ENCODE measurements around the gene RAI1. TPM values are rescaled to one million over a fixed set of nuclear protein-coding genes. Genes with fewer than 3 reads are reported as not detected.

RAI1 gene
- total RNA-seq, 4 donors from 2014 or later, result 19.4 to 38.2 (median 35.3) TPM

DNA sequence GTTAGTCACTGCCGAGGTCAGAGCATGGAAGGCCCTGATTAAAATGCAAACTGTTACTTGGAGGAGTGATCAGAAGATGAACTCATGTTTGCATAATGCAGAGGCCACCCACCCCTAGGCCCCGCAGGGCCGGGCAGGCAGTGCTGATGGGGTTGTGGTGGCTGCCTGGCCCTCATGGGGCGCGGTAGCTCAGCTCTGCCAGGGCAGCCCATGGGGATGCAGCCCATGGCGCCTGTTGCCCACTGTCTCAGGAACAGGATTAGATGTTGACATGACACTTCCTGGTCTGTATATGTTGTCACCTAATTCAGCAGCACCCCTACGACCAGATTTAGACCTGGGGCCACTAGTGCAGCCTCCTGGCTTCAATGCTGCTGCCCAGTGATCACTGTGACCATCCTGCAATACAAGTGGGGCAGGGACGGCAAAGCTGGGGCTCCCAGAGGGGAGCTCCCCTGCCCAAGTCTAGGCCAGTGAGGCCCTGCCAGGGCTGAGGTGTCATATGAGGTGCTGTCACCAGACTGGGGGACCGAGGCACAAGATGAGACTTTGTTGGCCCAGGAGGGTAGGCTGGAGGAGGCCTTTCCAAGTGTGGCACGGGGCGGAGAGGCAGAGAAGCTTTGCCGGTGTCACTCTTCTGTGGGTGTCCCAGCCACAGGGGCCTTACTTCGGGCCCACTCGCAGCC lies 49.1 kb downstream of the RAI1 start:
- no peak overlapping the region for H3K4me3 ChIP-seq (ENCODE audit: low read depth, poor library complexity, severe bottlenecking)
- no peak for DNase-seq (ENCODE audit: low spot score in 2 of 2)
- no peak for TF ChIP-seq CTCF (IDR thresholded peaks at IDR 0.05)
- TF ChIP-seq POLR2A (IDR thresholded peaks at IDR 0.05), result no peak
- intact Hi-C loops (cut with DNase I; ENCODE audit: low total_unique reads), result no loop called here
- WGBS, 2 donors, result 73 to 80% methylated on average over 13 to 14 of the region's 14 CpGs

- H3K4me3 ChIP-seq (ENCODE audit: low read depth, poor library complexity, severe bottlenecking), result no peak overlapping the region
- 42 to 61% methylated on average over 4 of the region's 4 CpGs for WGBS, 2 donors
- intact Hi-C loops (cut with DNase I; ENCODE audit: low total_unique reads), result no loop called here
- TF ChIP-seq CTCF (IDR thresholded peaks at IDR 0.05), result no peak
- TF ChIP-seq POLR2A (IDR thresholded peaks at IDR 0.05), result no peak
- no peak for DNase-seq (ENCODE audit: low spot score in 2 of 2)
Measured at GRCh38 chr17:17732444-17732843, 51.2 kb downstream of the RAI1 start.

DNA sequence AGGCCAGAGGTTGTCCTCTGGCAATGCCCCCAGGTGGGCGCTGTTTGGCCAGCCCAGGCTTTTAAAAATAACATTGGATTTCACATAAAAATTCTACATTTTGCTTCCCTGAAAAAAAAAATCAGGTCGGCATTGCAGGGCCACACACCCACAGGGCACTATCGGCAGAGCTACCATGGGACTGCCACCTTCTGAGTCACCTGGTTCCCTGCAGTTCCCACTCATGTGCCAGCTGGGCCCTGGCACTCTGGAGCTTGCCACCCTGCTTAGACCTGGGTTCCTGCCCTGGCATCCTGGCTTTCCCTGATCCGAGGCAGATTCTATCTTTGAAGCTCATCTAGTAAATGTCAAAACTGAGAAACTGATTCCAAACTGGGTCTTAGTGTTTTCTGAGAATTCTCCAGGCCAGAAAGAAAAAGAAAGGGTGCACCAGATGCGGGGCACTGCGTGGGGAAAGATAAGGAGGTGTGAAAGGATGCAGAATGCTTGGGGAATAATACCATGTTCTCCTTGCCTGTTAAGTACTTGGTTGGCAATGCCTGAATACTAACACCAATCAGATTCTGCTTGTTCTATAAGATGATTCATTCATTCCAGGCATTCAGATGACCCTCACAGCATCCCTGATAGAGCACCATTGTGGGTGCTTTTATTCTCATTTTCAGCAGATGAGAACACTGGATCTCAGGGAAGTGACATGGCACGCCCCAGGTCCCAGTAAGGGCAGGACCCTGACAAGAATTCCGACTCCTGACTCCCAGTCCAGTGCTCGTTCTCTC lies 51.8 kb downstream of the RAI1 start:
- DNase-seq (ENCODE audit: low spot score in 2 of 2), result no peak
- intact Hi-C loops (cut with DNase I; ENCODE audit: low total_unique reads), result no loop called here
- TF ChIP-seq POLR2A (IDR thresholded peaks at IDR 0.05) (no peak), CTCF (IDR thresholded peaks at IDR 0.05) (no peak)
- 64 to 68% methylated on average over 9 of the region's 9 CpGs for WGBS, 2 donors
- H3K4me3 ChIP-seq (ENCODE audit: low read depth, poor library complexity, severe bottlenecking), result no peak overlapping the region

GRCh38 chr17:17736205-17737183 lies 55.2 kb downstream of the RAI1 start:
- WGBS, 2 donors, result 77 to 78% methylated on average over 5 of the region's 5 CpGs
- intact Hi-C loops (cut with DNase I; ENCODE audit: low total_unique reads), result no loop called here

More at GRCh38 chr17:17736205-17737183, 55.2 kb downstream of the RAI1 start:
- H3K4me3 ChIP-seq (ENCODE audit: low read depth, poor library complexity, severe bottlenecking), result no peak overlapping the region
- TF ChIP-seq CTCF (IDR thresholded peaks at IDR 0.05) (no peak), POLR2A (IDR thresholded peaks at IDR 0.05) (no peak)
- no peak for DNase-seq (ENCODE audit: low spot score in 2 of 2)

Data from lower leg skin (tissue), 4 donors.